HG02938 (cell line): Measurements from ENCODE around the gene UBE2K.
"Not testable (repeated sequence)": the region's sequence is repeated elsewhere in the genome, so short reads cannot be mapped to it uniquely, and the experiment has no call there.

Experiments used
- ATAC-seq: cut with Tn5 transposase; IDR thresholded peaks from one replicate; pipeline ENCODE4 v1.9.1; 2021; ENCODE audit warnings: mild to moderate bottlenecking, moderate library complexity; ENCODE audit not compliant: unreplicated experiment

The UBE2K gene

DNA sequence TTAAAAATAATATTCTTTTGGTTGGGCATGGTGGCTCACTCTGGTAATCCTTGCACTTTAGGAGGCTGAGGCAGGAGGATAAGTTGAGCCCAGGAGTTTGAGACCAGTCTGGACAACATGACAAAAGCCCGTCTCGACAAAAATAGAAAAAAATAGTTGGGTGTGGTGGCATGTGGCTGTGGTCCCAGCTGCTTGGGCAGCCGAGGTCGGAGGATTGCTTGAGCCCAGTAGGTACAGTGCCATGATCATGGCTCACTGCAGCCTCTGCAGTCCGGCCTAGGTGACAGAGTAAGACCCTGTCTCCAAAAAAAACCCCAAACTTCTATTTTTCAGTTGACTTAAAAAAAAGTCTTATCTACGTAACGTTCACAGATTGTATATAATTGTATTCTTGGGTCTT, 23.9 kb downstream of the UBE2K start:
- ATAC-seq = no peak

DNA sequence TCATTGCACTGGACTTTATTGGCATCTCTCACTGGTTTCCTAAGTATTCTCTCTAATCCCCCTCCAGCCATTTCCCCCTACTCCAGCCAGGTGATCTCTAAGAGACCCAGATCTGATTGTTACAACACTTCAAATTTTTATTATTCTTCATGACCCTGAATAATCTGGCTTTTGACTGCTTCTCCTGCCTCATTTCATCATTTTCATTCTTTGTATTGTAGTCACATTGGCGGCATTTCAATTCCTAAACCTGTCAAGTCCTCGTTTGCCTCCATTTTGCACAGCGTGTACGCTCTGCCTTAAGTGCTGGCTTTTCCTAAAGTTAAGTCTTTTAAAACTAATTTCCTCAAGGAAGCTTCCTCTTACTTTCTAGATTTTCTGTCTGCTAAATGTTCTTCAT, 31.6 kb downstream of the UBE2K start:
- ATAC-seq = no peak

- ATAC-seq = no peak
Measured at GRCh38 chr4:39730072-39730471, 32.1 kb downstream of the UBE2K start.

DNA sequence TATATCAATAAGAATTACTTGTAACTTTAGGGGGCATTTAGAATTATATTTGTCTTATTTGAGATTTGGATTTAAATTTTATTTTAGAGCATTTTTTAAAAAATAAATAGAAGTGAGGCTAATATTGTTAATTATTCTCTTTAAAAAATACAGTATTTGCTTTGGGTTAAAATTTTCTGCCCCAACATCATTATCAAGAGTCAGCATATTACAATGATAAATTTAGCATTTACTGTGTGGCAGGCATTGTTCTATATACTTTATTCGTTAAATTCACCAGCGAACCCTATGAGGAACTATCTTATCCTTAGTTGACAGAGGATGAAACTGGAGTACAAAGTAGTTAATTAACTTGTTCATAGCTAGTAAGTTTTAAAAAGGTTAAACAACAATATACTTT, 34.0 kb downstream of the UBE2K start:
- no peak for ATAC-seq

GRCh38 chr4:39732728-39733127, 34.8 kb downstream of the UBE2K start:
- ATAC-seq = no peak

DNA sequence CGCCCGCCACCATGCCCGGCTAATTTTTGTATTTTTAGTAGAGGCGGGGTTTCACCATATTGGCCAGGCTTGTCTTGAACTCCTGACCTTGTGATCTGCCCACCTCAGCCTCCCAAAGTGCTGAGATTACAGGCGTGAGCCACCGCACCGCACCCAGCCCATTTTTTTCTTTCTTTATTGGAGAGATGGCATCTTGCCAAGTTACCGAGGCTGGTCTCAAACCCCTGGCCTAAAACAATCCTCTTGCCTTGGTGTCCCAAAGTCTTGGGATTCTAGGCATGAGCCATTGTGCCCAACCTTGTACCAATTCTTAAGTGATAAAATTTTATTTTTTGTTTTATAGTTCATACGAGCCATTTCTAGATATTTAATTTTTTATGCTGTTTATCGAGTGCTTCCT, 41.7 kb downstream of the UBE2K start:
- ATAC-seq = not testable (repeated sequence)

- ATAC-seq = no peak
Measured at GRCh38 chr4:39741401-39741800, 43.5 kb downstream of the UBE2K start.

DNA sequence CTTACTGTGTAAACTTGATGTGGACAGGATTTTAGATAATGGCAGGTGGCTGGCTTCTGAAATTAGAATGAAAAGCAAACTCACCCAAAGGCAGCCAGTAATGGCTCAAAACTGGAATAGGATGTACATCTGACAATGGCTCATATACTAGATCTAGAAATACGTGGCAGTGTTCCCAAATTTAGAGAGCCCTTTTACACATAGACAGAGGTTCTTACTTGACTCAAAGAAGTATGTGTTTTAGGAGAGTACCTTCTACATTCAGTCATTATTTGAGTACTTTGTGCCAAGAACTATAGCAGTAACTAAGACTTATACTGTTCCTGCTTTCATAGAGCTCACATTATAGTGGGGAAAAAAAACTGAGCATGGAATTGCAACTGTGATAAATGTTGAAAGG, 48.0 kb downstream of the UBE2K start:
- no peak for ATAC-seq

DNA sequence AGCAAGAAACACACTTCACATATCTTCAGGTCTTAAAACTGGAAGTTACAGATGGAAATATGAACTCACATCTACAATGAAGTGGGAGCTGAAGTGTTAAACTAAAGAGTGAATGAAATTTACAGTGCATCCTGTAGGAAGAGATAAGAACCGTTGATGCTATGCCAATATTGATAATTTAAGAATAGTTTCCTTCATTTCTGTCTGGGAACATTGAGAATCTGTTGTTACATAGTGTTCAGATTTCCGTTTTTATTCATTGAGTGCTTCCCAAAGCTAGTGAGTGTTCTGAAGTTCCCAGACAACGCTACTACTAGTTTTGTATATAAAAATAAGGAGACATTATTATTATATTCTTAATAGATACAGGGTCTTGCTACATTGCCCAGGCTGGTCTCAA, 52.3 kb downstream of the UBE2K start:
- no peak for ATAC-seq

- ATAC-seq = no peak
Measured at GRCh38 chr4:39754309-39754708, 56.4 kb downstream of the UBE2K start.

- ATAC-seq = no peak
Measured at GRCh38 chr4:39756159-39756558, 58.2 kb downstream of the UBE2K start.

DNA sequence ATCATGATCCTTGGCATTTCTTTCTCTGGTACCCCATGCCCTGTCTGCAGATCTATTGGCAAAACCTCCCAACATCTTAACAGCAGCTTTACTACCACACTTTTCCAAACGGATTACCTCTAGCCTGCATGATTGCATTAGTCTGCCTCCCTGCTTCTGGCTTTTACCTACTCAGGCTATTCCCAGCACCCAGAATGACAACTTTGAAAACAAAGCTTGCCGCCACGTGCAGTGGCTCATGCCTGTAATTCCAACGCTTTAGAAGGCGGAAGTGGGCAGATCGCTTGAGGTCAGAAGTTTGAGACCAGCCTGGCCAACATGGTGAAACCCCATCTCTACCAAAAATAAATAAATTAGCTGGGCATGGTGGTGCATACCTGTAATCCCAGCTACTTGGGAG, 60.2 kb downstream of the UBE2K start:
- no peak for ATAC-seq

DNA sequence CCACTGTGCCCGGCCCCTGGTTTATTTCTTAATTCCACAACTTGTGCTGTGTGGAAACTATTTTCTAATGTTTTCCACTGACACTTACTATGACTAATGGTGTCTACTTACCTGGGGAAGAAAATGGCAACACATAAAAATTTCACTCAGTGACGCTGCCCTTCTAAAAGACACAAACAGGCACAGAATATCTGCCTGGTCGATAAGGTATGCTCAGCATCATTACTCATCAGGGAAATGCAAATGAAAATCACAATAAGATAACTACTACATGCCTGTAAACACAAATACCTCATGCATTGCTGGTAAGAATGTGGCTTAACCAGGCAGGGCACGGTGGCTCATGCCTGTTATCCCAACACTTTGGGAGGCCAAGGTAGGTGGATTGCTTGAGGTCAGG, 61.6 kb downstream of the UBE2K start:
- no peak for ATAC-seq

DNA sequence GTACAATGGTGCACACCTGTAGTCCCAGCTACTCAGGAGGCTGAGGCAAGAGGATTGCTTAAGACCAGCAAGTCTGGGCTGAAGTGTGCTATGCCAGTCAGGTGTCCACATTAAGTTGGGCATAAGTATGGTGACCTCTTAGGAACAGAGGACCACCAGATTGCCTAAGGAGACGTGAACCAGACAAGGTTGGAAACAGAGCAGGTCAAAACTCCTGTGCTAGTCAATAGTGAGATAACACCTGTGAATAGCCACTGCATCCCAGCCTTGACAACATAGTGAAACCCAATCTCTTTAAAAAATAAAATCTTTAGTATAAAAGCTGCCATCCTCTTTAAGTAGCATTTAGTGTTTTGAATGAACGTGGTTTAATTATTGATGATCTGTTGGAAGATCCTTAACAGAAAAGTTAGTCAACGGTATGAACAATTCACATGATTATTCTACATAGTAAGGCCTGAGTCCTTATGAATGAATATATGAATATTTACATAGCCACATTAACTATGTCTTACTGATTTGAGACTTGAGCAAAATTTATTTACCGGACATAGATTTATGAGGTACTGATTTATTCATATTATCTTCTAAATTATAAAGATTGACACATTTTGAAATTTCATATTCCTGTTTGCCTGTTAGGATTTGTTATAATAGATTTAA, 63.2 kb downstream of the UBE2K start:
- ATAC-seq = no peak

DNA sequence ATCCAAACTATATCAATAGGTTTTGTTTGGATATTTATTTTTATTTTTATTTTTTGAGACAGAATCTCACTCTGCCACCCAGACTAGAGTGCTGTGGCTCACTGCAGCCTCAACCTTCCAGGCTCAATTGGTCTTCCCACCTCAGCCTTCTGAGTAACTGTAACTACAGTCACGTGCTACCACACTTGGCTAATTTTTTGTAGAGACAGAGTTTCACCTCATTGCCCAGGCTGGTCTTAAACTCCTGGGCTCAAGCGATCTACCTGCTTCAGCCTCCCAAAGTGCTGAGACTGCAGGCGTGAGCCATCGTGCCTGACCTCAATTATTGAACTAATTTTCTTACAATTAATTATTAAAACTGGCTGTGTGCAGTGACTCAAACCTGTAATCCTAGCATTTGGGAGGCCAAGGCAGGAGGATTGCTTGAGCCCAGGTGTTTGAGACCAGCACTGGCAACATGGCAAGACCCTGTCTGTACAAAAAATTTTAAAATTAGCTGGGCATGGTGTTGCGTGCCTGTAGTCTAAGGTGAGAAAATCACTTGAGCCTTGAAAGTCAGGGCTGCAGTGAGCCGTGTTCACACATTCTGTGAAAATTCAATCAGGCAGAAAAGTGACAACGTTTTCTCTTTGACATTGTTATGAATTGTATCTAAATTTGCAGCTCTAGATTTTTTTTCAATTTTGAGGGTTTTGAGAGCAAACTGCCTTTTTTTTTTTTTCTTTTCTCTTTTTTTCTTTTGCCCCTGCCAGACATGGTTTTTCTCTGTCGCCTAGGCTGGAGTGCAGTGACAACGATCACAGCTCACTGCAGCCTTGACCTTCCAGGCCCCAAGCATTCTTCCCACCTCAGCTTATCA, 66.0 kb downstream of the UBE2K start:
- peak; percentile 63 for ATAC-seq

DNA sequence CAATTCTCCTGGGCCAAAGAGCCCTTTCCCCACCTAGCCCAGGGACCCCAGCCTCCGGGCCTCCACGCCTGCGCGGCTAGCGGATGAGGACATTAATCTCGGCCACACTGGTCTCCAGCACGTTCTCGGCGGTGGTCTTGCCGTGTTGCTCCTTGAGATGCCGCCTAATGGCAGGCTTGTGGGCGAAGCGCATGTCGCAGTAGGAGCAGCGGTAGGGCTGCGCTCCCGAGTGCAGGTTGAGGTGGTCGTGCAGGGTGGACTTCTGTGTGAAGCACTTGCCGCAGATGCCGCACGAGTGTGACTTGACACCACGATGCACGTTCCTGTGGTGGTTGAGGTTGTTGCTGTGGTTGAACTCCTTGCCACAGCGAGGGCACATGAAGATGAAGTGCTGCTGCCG, 72.1 kb downstream of the UBE2K start:
- ATAC-seq = no peak

DNA sequence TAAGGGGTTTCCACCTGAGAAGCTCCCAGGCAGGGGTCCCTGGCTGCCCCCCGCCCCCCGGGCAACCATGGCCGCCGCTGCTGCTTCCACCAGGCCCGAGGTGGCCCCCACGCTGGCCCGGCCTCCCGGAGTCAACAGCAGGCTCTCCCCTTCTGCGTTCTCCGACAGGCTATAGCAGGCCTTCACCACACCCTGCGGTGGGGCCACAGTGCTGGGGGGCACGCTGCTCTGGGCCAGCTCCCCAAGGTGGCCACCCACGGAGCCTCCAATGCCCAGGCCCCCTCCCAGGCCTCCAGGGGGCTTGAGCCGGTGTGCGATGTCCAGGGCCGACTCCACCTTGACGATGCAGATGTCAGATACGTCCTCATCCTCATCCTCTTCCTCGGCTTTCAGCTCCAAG, 72.5 kb downstream of the UBE2K start:
- no peak for ATAC-seq

GRCh38 chr4:39770969-39771724, 73.2 kb downstream of the UBE2K start:
- no peak for ATAC-seq

DNA sequence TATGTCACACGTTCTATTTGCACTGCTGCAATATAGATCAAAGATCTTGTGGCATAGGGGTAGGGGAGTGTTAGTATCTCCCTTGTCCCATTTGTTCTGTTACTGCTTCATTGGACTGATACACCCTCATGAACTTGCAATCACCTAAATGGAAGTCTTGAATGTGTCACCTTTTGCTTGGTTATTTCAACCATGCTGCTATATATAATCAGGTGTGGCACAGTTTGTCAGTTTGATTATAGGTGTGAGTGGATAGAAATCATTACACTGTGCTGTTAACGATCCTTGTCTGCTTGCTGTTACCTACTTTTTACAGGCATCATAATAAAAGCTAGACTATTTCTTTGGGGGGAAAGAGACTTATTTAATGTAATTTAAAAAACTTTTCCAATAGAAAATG, 84.1 kb downstream of the UBE2K start:
- not testable (repeated sequence) for ATAC-seq

GRCh38 chr4:39785083-39785482, 87.1 kb downstream of the UBE2K start:
- no peak for ATAC-seq

DNA sequence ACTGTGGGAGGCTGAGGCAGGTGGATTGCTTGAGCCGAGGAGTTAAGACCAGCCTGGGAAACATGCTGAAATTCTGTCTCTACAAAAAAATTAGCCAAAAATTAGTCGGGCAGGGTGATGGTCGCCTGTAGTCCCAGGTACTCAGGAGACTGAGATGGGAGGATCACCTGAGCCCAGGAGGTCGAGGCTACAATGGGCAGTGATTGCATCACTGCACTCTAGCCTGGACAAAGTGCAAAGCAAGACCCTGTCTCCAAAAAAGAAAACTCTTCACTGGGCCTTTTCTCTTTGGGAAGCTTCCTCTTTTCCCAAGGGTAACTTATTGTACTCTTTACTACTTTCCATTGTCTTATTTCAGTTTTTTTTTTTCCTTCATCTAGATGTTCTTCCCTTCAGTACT, 88.9 kb downstream of the UBE2K start:
- no peak for ATAC-seq

- ATAC-seq = no peak
Measured at GRCh38 chr4:39792128-39792527, 94.2 kb downstream of the UBE2K start.
